Activated T-helper 2 cell treated with anti-CD3 and anti-CD28 coated beads, Interferon-gamma antibody, Interleukin-2, Interleukin-4, amounts not matched to agents 10 μg/mL and 5 μg/mL and 100 μg/mL, durations not matched to agents 14 hours and 24 hours and 36 hours (primary cell): ENCODE measurements around the gene TIGAR. TPM values are rescaled to one million over a fixed set of nuclear protein-coding genes. Genes with fewer than 3 reads are reported as not detected.

Source experiments
- DNase-seq: peaks from one replicate; pipeline ENCODE4 v3.0.0; 2021; ENCODE audit warnings: low spot score
- H3K27ac Mint-ChIP-seq: one replicate; pipeline ENCODE4 v1.8.0; 2021; ENCODE audit warnings: mixed read lengths
- H3K27me3 Mint-ChIP-seq: one replicate; pipeline ENCODE4 v1.8.0; 2021; ENCODE audit warnings: low read depth, mixed read lengths
- H3K36me3 Mint-ChIP-seq: one replicate; pipeline ENCODE4 v1.8.0; 2021; ENCODE audit warnings: low read depth, mixed read lengths
- H3K4me1 Mint-ChIP-seq: one replicate; pipeline ENCODE4 v1.8.0; 2021; ENCODE audit warnings: low read depth, mixed read lengths
- H3K4me3 Mint-ChIP-seq: one replicate; pipeline ENCODE4 v1.8.0; 2021; ENCODE audit warnings: low read depth, mild to moderate bottlenecking, moderate library complexity, mixed read lengths
- H3K9me3 Mint-ChIP-seq: one replicate; pipeline ENCODE4 v1.8.0; 2021; ENCODE audit warnings: mixed read lengths
- intact Hi-C: fragments of 100-400 bp; cut with micrococcal nuclease; formaldehyde crosslinking; loops from one replicate; pipeline ENCODE4 v1.15.1; 2023
- total RNA-seq: library from RNA; stranded (reverse); gene quantifications from 2 replicates; pipeline ENCODE4 v1.2.3, GENCODE V29; 2022

Gene TIGAR
- total RNA-seq, 1 donor from 2014 or later: 8.7 TPM

- Mint-ChIP-seq H3K27me3 (peaks cover 41% of the 10 kb centered on the region), H3K4me1 (no peaks in the 10 kb centered on the region), H3K9me3 (no peaks in the 10 kb centered on the region), H3K27ac (no peak overlapping the region), H3K4me3 (no peak overlapping the region), H3K36me3 (no peaks in the 10 kb centered on the region)
- intact Hi-C loops: no loop called here
- DNase-seq: no peak
Measured at GRCh38 chr12:4378772-4379171, 57.8 kb downstream of the TIGAR start.

- Mint-ChIP-seq H3K9me3 (no peaks in the 10 kb centered on the region), H3K27ac (no peak within 1 kb of the TSS), H3K27me3 (peaks cover 37% of the 10 kb centered on the region), H3K4me3 (no peak within 1 kb of the TSS), H3K4me1 (no peaks in the 10 kb centered on the region), H3K36me3 (no peaks in the 10 kb centered on the region)
- DNase-seq: no peak
- intact Hi-C loops: no loop called here
Measured at GRCh38 chr12:4379405-4379804, 58.4 kb downstream of the TIGAR start, which contains the start of gene FGF23. TSS of gene FGF23 (minus strand) at chr12:4379712. CDS start at chr12:4379582, 130 bp downstream.

GRCh38 chr12:4380332-4380731 is 59.3 kb downstream of the TIGAR start:
- Mint-ChIP-seq H3K27ac (no peak overlapping the region), H3K4me3 (no peak overlapping the region), H3K36me3 (no peaks in the 10 kb centered on the region), H3K9me3 (no peaks in the 10 kb centered on the region), H3K27me3 (peaks cover 34% of the 10 kb centered on the region), H3K4me1 (no peaks in the 10 kb centered on the region)
- intact Hi-C loops: no loop called here
- DNase-seq: no peak

GRCh38 chr12:4383304-4383865 is 62.4 kb downstream of the TIGAR start:
- no peaks in the 10 kb centered on the region for H3K9me3 Mint-ChIP-seq
- H3K4me3 Mint-ChIP-seq: no peak overlapping the region
- no peaks in the 10 kb centered on the region for H3K4me1 Mint-ChIP-seq
- H3K27ac Mint-ChIP-seq: no peak overlapping the region
- intact Hi-C loops: no loop called here
- H3K27me3 Mint-ChIP-seq: peaks cover 43% of the 10 kb centered on the region
- no peaks in the 10 kb centered on the region for H3K36me3 Mint-ChIP-seq
- no peak for DNase-seq

DNA sequence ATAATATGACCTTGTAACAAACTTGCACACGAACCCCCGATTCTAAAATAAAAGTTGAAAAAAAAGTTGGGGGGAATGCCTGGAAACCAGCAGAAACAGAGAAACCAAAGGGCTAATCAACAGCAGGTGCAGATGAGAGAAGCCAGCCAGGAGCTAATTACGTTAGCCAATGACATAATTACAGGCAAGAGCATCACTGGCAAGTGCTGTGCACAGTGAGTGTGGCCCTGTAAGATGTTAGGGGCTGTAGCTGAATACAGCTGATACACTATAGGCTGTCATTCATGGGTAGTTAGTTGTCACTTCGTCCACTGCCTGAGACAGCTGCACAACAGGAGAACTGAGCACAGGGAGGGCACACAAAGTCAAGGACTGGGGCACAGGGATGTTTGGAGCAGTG is 65.8 kb downstream of the TIGAR start:
- no peak for DNase-seq
- Mint-ChIP-seq H3K27ac (no peak overlapping the region), H3K36me3 (no peaks in the 10 kb centered on the region), H3K4me1 (no peaks in the 10 kb centered on the region), H3K27me3 (peaks cover 21% of the 10 kb centered on the region), H3K4me3 (no peak overlapping the region), H3K9me3 (no peaks in the 10 kb centered on the region)
- intact Hi-C loops: no loop called here

DNA sequence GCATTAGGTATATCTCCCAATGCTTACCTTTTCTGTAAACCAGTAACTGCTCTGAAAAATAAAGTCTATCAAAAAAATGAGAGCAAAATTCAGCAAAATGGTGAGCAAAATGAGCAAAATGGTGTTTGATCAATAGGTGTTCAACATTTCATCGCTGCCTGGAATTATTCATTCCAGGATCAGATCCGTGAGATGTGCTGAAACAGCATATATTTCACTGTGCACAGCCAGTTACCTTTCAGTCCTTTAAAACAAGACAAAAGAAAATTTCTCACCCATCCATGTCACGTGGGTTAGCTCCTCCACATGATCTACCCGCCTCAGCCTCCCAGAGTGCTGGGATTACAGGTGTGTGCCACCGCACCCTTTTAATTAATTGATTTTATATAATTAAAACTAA is 66.6 kb downstream of the TIGAR start:
- no peak overlapping the region for H3K4me3 Mint-ChIP-seq
- peaks cover 22% of the 10 kb centered on the region for H3K27me3 Mint-ChIP-seq
- DNase-seq: no peak
- H3K9me3 Mint-ChIP-seq: no peaks in the 10 kb centered on the region
- intact Hi-C loops: no loop called here
- no peak overlapping the region for H3K27ac Mint-ChIP-seq
- H3K4me1 Mint-ChIP-seq: no peaks in the 10 kb centered on the region
- H3K36me3 Mint-ChIP-seq: no peaks in the 10 kb centered on the region

DNA sequence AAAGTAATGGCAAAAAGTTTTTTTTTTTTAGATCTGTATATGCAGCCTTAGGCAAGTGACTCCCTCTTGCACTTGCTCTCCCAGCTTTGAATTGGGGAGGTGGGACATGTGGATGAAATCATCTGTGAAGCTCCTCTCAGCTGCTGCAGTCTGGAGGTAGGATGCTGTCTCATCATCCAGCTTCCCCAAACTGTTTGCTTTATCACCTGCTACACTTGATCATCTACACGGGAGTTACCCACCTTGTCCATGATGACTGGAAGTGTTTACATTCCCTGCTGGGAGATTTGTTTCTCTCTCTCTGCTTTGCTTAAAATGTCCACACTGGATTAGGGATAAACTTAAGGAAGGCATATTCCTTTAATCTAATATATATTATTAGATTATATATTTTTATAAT is 67.0 kb downstream of the TIGAR start:
- DNase-seq: no peak
- Mint-ChIP-seq H3K36me3 (no peaks in the 10 kb centered on the region), H3K27ac (no peak overlapping the region), H3K4me1 (no peaks in the 10 kb centered on the region), H3K4me3 (no peak overlapping the region), H3K9me3 (no peaks in the 10 kb centered on the region), H3K27me3 (peaks cover 22% of the 10 kb centered on the region)
- intact Hi-C loops: no loop called here

DNA sequence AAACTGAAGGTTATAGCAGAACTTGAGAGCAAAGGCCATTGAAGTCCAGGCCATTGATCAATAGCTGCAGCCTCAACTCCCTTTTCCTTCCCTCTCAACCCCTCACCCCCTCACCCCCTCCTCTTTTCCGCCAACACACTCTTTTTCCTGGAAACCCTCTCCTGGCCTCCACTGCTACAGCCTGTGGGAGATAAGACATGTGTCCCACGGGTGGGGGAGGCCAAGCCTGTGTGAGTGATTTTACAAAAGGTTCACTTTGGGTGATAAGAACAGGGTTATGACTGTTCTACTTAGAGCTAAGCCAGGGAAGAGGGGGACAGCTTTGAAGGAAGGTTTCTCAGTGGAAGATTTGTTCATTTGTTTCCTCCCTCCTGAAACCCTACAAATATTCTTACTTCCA is 67.6 kb downstream of the TIGAR start:
- no peak overlapping the region for H3K4me3 Mint-ChIP-seq
- H3K27ac Mint-ChIP-seq: no peak overlapping the region
- intact Hi-C loops: no loop called here
- H3K36me3 Mint-ChIP-seq: no peaks in the 10 kb centered on the region
- no peaks in the 10 kb centered on the region for H3K4me1 Mint-ChIP-seq
- peaks cover 24% of the 10 kb centered on the region for H3K27me3 Mint-ChIP-seq
- no peak for DNase-seq
- H3K9me3 Mint-ChIP-seq: no peaks in the 10 kb centered on the region

DNA sequence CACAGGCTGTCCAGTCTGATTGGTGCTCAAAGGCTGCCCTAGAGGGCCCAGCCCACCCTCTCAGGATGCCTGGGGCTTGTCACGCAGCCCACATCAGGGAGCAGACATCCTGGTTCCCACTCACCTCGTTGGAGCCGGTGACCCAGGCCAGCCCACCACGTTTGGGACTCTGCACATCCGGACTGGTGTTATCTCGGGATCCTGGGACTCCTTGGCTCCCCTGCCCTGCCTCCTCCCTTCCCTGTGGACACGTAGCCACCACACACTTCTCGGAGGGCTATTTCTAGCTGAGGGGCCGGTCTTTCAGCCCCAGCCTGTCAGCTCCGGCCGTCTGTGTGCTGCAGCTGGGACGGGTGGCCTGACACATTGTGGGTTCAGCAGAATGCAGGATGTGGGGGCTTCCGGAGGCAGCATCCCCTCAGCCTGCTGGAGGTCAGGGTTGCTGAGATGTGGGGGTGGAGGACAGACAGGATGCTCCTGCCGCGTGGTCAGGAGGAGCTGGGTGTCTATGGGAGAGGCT is 71.3 kb downstream of the TIGAR start:
- intact Hi-C loops: no loop called here
- H3K4me3 Mint-ChIP-seq: no peak overlapping the region
- no peaks in the 10 kb centered on the region for H3K4me1 Mint-ChIP-seq
- no peaks in the 10 kb centered on the region for H3K9me3 Mint-ChIP-seq
- no peak overlapping the region for H3K27ac Mint-ChIP-seq
- H3K27me3 Mint-ChIP-seq: peaks cover 34% of the 10 kb centered on the region
- no peaks in the 10 kb centered on the region for H3K36me3 Mint-ChIP-seq
- DNase-seq: no peak

DNA sequence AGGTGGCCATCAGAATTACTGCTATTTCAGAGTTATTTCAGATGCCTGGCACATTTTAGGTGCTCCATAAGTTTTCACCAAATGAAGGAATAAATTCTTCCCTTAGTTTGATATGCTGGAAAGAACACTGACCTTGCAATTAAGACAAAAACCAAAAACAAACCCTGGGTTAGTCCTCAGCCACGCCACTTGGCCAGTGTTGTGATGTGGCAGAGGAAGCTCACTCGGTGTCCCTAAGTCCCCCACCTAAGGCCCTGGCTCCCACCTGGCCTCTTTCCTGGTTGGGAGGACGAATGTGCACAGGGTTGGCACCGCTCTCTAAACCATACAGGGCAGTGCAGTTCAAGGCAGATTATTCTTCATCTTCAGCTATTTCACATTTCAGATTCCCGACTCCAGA is 72.2 kb downstream of the TIGAR start:
- Mint-ChIP-seq H3K4me1 (no peaks in the 10 kb centered on the region), H3K36me3 (no peaks in the 10 kb centered on the region), H3K27ac (no peak overlapping the region), H3K27me3 (peaks cover 35% of the 10 kb centered on the region), H3K4me3 (no peak overlapping the region), H3K9me3 (no peaks in the 10 kb centered on the region)
- intact Hi-C loops: no loop called here
- DNase-seq: no peak

GRCh38 chr12:4395818-4396217 is 74.8 kb downstream of the TIGAR start:
- no peak for DNase-seq
- intact Hi-C loops: no loop called here
- H3K27me3 Mint-ChIP-seq: peaks cover 47% of the 10 kb centered on the region
- H3K27ac Mint-ChIP-seq: no peak overlapping the region
- H3K4me1 Mint-ChIP-seq: no peaks in the 10 kb centered on the region
- no peaks in the 10 kb centered on the region for H3K36me3 Mint-ChIP-seq
- H3K9me3 Mint-ChIP-seq: no peaks in the 10 kb centered on the region
- H3K4me3 Mint-ChIP-seq: no peak overlapping the region

DNA sequence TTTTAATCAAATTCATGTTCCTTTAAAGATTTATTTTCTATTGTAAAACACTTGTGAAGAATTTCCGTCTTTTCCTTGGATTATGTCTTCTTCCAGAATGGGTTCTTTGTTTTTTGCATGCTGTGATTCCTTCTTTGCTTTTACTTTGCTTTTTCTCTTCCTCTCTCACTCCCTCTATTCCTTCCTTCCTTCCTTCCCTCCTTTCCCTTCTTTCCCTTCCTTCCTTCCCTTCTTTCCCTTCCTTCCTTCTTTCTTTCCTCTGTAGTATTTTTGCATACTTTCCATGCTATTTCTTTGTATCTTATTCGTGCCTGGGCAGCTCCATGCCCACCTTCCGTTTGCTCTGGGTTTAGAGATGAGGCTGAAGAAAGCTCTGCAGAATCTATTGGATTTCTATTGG is 80.1 kb downstream of the TIGAR start:
- no peak overlapping the region for H3K4me3 Mint-ChIP-seq
- H3K27me3 Mint-ChIP-seq: peaks cover 34% of the 10 kb centered on the region
- H3K36me3 Mint-ChIP-seq: no peaks in the 10 kb centered on the region
- H3K4me1 Mint-ChIP-seq: no peaks in the 10 kb centered on the region
- intact Hi-C loops: no loop called here
- H3K9me3 Mint-ChIP-seq: no peaks in the 10 kb centered on the region
- no peak for DNase-seq
- H3K27ac Mint-ChIP-seq: no peak overlapping the region

DNA sequence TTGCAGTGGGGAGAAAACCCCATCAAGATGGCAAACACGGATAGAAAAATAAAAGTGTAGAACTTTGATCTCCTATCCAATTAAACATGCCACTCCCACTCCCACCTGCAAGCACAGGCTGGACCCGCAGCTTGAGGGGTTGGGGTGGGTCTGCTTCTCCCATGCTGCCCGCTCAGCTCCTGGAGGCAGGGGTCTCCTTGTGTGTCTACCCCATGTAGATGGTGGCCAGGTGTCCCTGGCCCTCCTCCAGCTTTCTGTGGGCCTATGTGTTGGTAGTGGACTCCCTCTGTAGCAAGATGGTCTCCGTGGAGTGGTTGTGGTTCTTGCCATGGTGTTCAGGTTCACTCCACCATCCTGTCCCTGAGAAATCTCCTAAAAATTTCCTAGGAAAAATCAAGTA is 82.0 kb downstream of the TIGAR start:
- Mint-ChIP-seq H3K27me3 (peaks cover 26% of the 10 kb centered on the region), H3K36me3 (no peaks in the 10 kb centered on the region), H3K4me1 (no peaks in the 10 kb centered on the region), H3K27ac (no peak overlapping the region), H3K9me3 (no peaks in the 10 kb centered on the region), H3K4me3 (no peak overlapping the region)
- intact Hi-C loops: no loop called here
- no peak for DNase-seq
